Spleen (tissue), 7 donors: ENCODE measurements around the gene RBM10.

Experiments used
- POLR2A ChIP-seq, 3 donors: fragments of 450-650 bp; IDR thresholded peaks; one replicate each; pipeline ENCODE4 v1.5.1; 2017; ENCODE audit warnings: antibody characterized with exemption in 3 of 3, mild to moderate bottlenecking in 1 of 3
- POLR2AphosphoS5 ChIP-seq, 3 donors: sonication (generic); formaldehyde crosslinking; IDR thresholded peaks; one replicate each; pipeline ENCODE4 v1.5.1; 2017; ENCODE audit warnings: antibody characterized with exemption in 3 of 3
- TF ChIP-seq, protein P1 (sequence below), 11 experiments: fragments of 200-600 bp in 7 of 11; fragments of 450-650 bp in 4 of 11; sonication (generic) in 4 of 11; IDR thresholded peaks in 8 of 11; conservative IDR thresholded peaks in 3 of 11; 1 replicate in 7 of 11; 2 replicates in 4 of 11; pipeline versions ENCODE4 v1.4.0 to v1.8.0; 2016 to 2021; ENCODE audit warnings: antibody characterized with exemption in 11 of 11, inconsistent platforms in 4 of 11, mild to moderate bottlenecking in 1 of 11
- donor health status: DM: no; HTN: no; CAD: no; lungs with moderate emphysema.
- donor health status: DM: no; HTN: no; CAD: no.
- donor health status: DM: no; HTN: no; CAD: no.

DNA sequence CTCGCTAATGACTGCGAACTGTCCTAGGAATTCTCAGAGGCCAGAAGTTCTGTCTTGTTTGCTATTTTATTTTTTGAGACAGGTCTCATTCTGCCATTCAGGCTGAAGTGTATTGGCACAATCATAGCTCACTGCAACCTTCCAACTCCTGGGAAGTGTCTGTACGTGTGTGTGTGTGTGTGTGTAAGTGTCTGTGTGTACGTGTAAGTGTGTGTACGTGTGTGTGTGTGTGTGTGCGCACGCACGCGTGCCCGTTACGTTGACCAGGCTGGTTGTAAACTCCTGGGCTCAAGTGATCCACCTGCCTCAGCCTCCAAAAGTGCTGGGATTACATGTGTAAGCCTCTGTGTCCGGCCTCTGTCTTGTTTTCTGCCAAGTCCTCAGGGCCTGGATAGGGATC, 63.1 kb downstream of the RBM10 start:
- TF ChIP-seq, protein P1, sequence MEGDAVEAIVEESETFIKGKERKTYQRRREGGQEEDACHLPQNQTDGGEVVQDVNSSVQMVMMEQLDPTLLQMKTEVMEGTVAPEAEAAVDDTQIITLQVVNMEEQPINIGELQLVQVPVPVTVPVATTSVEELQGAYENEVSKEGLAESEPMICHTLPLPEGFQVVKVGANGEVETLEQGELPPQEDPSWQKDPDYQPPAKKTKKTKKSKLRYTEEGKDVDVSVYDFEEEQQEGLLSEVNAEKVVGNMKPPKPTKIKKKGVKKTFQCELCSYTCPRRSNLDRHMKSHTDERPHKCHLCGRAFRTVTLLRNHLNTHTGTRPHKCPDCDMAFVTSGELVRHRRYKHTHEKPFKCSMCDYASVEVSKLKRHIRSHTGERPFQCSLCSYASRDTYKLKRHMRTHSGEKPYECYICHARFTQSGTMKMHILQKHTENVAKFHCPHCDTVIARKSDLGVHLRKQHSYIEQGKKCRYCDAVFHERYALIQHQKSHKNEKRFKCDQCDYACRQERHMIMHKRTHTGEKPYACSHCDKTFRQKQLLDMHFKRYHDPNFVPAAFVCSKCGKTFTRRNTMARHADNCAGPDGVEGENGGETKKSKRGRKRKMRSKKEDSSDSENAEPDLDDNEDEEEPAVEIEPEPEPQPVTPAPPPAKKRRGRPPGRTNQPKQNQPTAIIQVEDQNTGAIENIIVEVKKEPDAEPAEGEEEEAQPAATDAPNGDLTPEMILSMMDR (IDR thresholded peaks at IDR 0.05 in 8 of 11, conservative IDR thresholded peaks at IDR 0.05 in 3 of 11): no peak
- TF ChIP-seq POLR2A (IDR thresholded peaks at IDR 0.05): no peak
- peak in 1 of 3 donors; percentile 23 for TF ChIP-seq POLR2AphosphoS5 (IDR thresholded peaks at IDR 0.05)
